CD1c-positive myeloid dendritic cell (primary cell): ENCODE results near the gene USP17L15.
"Not testable (repeated sequence)": the region's sequence is repeated elsewhere in the genome, so short reads cannot be mapped to it uniquely, and the experiment has no call there.

Experiments
- DNase-seq: peaks from one replicate; pipeline ENCODE4 v3.0.0-alpha.2; 2016; ENCODE audit errors: extremely low spot score

The USP17L15 gene, protein sequence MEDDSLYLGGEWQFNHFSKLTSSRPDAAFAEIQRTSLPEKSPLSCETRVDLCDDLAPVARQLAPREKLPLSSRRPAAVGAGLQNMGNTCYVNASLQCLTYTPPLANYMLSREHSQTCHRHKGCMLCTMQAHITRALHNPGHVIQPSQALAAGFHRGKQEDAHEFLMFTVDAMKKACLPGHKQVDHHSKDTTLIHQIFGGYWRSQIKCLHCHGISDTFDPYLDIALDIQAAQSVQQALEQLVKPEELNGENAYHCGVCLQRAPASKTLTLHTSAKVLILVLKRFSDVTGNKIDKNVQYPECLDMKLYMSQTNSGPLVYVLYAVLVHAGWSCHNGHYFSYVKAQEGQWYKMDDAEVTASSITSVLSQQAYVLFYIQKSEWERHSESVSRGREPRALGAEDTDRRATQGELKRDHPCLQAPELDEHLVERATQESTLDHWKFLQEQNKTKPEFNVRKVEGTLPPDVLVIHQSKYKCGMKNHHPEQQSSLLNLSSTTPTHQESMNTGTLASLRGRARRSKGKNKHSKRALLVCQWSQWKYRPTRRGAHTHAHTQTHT

DNA sequence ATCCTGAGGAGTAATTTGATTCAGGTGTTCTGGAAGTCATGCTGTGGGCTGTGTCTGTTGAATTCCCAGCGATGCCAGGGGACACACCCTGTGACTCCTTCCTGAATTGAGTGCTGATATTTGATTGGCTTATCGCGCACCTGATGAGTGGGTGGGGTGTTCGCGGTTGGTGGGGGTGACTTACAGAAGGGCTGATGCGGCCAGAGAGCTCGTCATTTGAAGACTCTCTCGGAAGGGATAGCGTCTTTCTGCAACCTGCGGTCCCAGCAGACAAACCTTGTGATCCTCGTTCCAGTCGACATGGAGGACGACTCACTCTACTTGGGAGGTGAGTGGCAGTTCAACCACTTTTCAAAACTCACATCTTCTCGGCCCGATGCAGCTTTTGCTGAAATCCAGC lies at the start of gene USP17L15:
USP17L15 (plus strand) TSS at position 301 of the 400 bp plus-strand sequence; CDS start at position 301, 0 bp downstream.
- not testable (repeated sequence) for DNase-seq

DNA sequence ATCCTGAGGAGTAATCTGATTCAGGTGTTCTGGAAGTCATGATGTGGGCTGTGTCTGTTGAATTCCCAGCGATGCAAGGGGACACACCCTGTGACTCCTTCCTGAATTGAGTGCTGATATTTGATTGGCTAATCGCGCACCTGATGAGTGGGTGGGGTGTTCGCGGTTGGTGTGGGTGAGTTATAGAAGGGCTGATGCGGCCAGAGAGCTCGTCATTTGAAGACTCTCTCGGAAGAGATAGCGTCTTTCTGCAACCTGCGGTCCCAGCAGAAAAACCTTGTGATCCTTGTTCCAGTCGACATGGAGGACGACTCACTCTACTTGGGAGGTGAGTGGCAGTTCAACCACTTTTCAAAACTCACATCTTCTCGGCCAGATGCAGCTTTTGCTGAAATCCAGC lies 23.8 kb upstream of the USP17L15 start, which contains the start of gene USP17L10:
USP17L10 (plus strand) TSS at position 301 of the 400 bp plus-strand sequence; CDS start at position 301, 0 bp downstream.
- not testable (repeated sequence) for DNase-seq

DNA sequence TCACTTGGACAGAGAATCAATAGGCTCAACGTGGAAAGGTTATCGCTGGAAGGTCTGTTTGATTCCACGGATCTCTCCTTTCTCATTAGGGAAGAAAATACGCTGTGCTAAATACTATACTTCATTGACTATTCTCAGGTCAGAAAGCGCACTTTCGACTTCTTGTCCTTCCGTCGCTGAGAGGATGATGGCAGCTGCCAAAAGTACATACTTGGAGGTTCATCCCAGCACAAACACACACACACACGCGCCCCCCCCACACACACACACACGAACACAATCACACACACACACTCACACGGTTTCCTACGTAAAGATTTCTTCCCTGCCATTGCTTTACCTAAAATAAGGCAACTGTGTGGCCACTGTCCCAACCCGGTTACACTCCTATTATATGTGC lies 19.5 kb upstream of the USP17L15 start:
- DNase-seq = not testable (repeated sequence)

DNA sequence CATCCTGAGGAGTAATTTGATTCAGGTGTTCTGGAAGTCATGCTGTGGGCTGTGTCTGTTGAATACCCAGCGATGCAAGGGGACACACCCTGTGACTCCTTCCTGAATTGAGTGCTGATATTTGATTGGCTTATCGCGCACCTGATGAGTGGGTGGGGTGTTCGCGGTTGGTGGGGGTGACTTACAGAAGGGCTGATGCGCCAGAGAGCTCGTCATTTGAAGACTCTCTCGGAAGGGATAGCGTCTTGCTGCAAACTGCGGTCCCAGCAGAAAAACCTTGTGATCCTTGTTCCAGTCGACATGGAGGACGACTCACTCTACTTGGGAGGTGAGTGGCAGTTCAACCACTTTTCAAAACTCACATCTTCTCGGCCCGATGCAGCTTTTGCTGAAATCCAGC lies 19.1 kb upstream of the USP17L15 start, which contains the start of gene USP17L11:
USP17L11 (plus strand) TSS at position 301 of the 400 bp plus-strand sequence; CDS start at position 301, 0 bp downstream.
- DNase-seq = not testable (repeated sequence)

DNA sequence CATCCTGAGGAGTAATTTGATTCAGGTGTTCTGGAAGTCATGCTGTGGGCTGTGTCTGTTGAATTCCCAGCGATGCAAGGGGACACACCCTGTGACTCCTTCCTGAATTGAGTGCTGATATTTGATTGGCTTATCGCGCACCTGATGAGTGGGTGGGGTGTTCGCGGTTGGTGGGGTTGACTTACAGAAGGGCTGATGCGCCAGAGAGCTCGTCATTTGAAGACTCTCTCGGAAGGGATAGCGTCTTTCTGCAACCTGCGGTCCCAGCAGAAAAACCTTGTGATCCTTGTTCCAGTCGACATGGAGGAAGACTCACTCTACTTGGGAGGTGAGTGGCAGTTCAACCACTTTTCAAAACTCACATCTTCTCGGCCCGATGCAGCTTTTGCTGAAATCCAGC lies 14.3 kb upstream of the USP17L15 start, which contains the start of gene USP17L12:
USP17L12 (plus strand) TSS at position 301 of the 400 bp plus-strand sequence; CDS start at position 301, 0 bp downstream.
- DNase-seq = not testable (repeated sequence)

DNA sequence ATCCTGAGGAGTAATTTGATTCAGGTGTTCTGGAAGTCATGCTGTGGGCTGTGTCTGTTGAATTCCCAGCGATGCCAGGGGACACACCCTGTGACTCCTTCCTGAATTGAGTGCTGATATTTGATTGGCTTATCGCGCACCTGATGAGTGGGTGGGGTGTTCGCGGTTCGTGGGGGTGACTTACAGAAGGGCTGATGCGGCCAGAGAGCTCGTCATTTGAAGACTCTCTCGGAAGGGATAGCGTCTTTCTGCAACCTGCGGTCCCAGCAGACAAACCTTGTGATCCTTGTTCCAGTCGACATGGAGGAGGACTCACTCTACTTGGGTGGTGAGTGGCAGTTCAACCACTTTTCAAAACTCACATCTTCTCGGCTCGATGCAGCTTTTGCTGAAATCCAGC lies 9.6 kb upstream of the USP17L15 start, which contains the start of gene USP17L13:
USP17L13 (plus strand) TSS at position 301 of the 400 bp plus-strand sequence; CDS start at position 301, 0 bp downstream.
- DNase-seq = not testable (repeated sequence)

DNA sequence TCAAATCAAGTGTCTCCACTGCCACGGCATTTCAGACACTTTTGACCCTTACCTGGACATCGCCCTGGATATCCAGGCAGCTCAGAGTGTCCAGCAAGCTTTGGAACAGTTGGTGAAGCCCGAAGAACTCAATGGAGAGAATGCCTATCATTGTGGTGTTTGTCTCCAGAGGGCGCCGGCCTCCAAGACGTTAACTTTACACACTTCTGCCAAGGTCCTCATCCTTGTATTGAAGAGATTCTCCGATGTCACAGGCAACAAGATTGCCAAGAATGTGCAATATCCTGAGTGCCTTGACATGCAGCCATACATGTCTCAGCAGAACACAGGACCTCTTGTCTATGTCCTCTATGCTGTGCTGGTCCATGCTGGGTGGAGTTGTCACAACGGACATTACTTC lies 3.9 kb upstream of the USP17L15 start:
- not testable (repeated sequence) for DNase-seq

DNA sequence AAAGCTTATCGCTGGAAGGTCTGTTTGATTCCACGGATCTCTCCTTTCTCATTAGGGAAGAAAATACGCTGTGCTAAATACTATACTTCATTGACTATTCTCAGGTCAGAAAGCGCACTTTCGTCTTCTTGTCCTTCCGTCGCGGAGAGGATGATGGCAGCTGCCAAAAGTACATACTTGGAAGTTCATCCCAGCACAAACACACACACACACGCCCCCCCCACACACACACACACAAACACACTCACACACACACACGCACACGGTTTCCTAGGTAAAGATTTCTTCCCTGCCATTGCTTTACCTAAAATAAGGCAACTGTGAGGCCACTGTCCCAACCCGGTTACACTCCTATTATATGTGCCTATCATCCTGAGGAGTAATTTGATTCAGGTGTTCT lies 4.3 kb downstream of the USP17L15 start:
- DNase-seq = not testable (repeated sequence)

DNA sequence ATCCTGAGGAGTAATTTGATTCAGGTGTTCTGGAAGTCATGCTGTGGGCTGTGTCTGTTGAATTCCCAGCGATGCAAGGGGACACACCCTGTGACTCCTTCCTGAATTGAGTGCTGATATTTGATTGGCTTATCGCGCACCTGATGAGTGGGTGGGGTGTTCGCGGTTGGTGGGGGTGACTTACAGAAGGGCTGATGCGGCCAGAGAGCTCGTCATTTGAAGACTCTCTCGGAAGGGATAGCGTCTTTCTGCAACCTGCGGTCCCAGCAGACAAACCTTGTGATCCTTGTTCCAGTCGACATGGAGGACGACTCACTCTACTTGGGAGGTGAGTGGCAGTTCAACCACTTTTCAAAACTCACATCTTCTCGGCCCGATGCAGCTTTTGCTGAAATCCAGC lies 9.4 kb downstream of the USP17L15 start, which contains the start of gene USP17L17:
USP17L17 (plus strand) TSS at position 301 of the 400 bp plus-strand sequence; CDS start at position 301, 0 bp downstream.
- DNase-seq = not testable (repeated sequence)

DNA sequence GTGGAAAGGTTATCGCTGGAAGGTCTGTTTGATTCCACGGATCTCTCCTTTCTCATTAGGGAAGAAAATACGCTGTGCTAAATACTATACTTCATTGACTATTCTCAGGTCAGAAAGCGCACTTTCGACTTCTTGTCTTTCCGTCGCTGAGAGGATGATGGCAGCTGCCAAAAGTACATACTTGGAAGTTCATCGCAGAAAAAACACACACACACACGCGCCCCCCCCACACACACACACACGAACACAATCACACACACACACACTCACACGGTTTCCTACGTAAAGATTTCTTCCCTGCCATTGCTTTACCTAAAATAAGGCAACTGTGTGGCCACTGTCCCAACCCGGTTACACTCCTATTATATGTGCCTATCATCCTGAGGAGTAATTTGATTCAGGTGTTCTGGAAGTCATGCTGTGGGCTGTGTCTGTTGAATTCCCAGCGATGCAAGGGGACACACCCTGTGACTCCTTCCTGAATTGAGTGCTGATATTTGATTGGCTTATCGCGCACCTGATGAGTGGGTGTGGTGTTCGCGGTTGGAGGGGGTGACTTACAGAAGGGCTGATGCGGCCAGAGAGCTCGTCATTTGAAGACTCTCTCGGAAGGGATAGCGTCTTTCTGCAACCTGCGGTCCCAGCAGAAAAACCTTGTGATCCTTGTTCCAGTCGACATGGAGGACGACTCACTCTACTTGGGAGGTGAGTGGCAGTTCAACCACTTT lies 13.9 kb downstream of the USP17L15 start, which contains the start of gene USP17L18:
USP17L18 (plus strand) TSS at position 678 of the 728 bp plus-strand sequence; CDS start at position 678, 0 bp downstream.
- DNase-seq = peak; percentile 0

DNA sequence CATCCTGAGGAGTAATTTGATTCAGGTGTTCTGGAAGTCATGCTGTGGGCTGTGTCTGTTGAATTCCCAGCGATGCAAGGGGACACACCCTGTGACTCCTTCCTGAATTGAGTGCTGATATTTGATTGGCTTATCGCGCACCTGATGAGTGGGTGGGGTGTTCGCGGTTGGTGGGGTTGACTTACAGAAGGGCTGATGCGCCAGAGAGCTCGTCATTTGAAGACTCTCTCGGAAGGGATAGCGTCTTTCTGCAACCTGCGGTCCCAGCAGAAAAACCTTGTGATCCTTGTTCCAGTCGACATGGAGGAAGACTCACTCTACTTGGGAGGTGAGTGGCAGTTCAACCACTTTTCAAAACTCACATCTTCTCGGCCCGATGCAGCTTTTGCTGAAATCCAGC lies 18.9 kb downstream of the USP17L15 start, which contains the start of gene USP17L19:
USP17L19 (plus strand) TSS at position 301 of the 400 bp plus-strand sequence; CDS start at position 301, 0 bp downstream.
- DNase-seq = not testable (repeated sequence)

DNA sequence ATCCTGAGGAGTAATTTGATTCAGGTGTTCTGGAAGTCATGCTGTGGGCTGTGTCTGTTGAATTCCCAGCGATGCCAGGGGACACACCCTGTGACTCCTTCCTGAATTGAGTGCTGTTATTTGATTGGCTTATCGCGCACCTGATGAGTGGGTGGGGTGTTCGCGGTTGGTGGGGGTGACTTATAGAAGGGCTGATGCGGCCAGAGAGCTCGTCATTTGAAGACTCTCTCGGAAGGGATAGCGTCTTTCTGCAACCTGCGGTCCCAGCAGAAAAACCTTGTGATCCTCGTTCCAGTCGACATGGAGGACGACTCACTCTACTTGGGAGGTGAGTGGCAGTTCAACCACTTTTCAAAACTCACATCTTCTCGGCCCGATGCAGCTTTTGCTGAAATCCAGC lies 23.6 kb downstream of the USP17L15 start, which contains the start of gene USP17L20:
USP17L20 (plus strand) TSS at position 301 of the 400 bp plus-strand sequence; CDS start at position 301, 0 bp downstream.
- DNase-seq = not testable (repeated sequence)

DNA sequence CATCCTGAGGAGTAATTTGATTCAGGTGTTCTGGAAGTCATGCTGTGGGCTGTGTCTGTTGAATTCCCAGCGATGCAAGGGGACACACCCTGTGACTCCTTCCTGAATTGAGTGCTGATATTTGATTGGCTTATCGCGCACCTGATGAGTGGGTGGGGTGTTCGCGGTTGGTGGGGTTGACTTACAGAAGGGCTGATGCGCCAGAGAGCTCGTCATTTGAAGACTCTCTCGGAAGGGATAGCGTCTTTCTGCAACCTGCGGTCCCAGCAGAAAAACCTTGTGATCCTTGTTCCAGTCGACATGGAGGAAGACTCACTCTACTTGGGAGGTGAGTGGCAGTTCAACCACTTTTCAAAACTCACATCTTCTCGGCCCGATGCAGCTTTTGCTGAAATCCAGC lies 28.4 kb downstream of the USP17L15 start, which contains the start of gene USP17L21:
USP17L21 (plus strand) TSS at position 301 of the 400 bp plus-strand sequence; CDS start at position 301, 0 bp downstream.
- DNase-seq = not testable (repeated sequence)

DNA sequence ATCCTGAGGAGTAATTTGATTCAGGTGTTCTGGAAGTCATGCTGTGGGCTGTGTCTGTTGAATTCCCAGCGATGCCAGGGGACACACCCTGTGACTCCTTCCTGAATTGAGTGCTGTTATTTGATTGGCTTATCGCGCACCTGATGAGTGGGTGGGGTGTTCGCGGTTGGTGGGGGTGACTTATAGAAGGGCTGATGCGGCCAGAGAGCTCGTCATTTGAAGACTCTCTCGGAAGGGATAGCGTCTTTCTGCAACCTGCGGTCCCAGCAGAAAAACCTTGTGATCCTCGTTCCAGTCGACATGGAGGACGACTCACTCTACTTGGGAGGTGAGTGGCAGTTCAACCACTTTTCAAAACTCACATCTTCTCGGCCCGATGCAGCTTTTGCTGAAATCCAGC lies 33.1 kb downstream of the USP17L15 start, which contains the start of gene USP17L22:
USP17L22 (plus strand) TSS at position 301 of the 400 bp plus-strand sequence; CDS start at position 301, 0 bp downstream.
- not testable (repeated sequence) for DNase-seq

DNA sequence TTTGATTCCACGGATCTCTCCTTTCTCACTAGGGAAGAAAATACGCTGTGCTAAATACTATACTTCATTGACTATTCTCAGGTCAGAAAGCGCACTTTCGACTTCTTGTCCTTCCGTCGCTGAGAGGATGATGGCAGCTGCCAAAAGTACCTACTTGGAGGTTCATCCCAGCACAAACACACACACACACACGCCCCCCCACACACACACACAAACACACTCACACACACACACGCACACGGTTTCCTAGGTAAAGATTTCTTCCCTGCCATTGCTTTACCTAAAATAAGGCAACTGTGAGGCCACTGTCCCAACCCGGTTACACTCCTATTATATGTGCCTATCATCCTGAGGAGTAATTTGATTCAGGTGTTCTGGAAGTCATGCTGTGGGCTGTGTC lies 37.5 kb downstream of the USP17L15 start:
- DNase-seq = not testable (repeated sequence)
